Measurements from ENCODE around the gene ANKRD52. TPM values are rescaled to one million over a fixed set of nuclear protein-coding genes. Genes with fewer than 3 reads are reported as not detected.

ANKRD52 gene
- total and polyA plus RNA-seq, 9 of the 15 experiments (the other 6 are each of a cell fraction or from before 2014, with no cell fraction given) = 0.52 to 46.8 (median 7.9) TPM

DNA sequence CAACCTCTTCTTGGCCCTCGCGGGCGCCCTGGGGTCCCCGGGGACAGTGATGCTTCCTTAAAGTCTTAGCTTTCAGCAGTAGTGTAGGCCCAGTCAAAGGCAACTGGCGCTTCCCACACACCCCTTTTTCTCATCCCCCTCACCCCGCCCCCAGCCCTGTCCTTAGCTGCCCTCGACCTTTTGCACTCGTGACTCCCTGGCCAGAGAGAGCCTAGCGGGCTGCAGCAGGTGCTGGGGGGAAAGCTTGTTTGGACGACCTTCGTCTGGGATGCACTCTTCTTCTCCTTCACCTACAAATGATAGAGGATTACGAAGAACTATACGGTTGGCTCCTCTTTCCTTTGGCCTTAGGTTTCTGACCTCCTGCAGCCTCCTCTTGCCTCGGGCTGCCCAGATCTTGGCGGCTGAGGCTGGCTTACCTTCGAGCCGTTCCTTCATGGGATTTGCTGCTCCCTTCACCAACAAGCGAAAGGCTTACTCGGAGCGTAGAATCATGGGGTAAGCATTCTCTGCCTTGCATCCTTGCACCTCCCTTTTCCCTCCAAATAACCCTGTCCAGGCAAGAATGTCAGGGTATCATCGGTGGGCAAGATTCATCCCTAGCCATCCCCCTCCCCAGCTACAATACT, 9.4 kb upstream of the ANKRD52 start:
- in situ Hi-C loops (cut with MboI) (no loop called here), intact Hi-C loops (cut with micrococcal nuclease) (loop anchor here (2.0 kb wide), 2 partner anchors 33 to 43 kb away; partner anchors contain the start of genes CS and NABP2)
- Histone ChIP-seq H3K9me1 (ENCODE audit: control insufficient read depth, insufficient read depth, low read length) (no peaks in the 10 kb centered on the region), H3K79me2 (ENCODE audit: control insufficient read depth, insufficient read depth, low read length) (no peaks in the 10 kb centered on the region), H4K20me1 (replicated peaks; ENCODE audit: control insufficient read depth, insufficient read depth, low read length) (no peaks in the 10 kb centered on the region), H3K36me3 (ENCODE audit: control insufficient read depth, insufficient read depth, low read length) (peaks cover 33% of the 10 kb centered on the region), H3K9ac (ENCODE audit: insufficient read depth in 1 of 2, low read depth in 2 of 2, low read length in 2 of 2) (peak overlapping the region; percentile 71 to 87), H3K4me3 (peak overlapping the region; percentile 67), H3K27me3 (ENCODE audit: control insufficient read depth in 2 of 2, insufficient read depth in 2 of 2, low read length in 2 of 2) (no peaks in the 10 kb centered on the region), H3K4me2 (ENCODE audit: insufficient read depth, low read length) (peak overlapping the region; percentile 88), H2AFZ (ENCODE audit: low read depth, low read length) (peak overlapping the region; percentile 94), H3K27ac (ENCODE audit: extremely low read depth, low read depth, low read length) (peak overlapping the region; percentile 77; the same call in 2 of the 3 replicates), H3K9me3 (replicated peaks; ENCODE audit: control insufficient read depth, insufficient read depth, low read depth, low read length) (no peaks in the 10 kb centered on the region), H3K4me1 (replicated peaks in 1 of 2; ENCODE audit: control insufficient read depth in 2 of 2, insufficient read depth in 2 of 2, low read length in 2 of 2) (peaks cover 11 to 19% of the 10 kb centered on the region in 2 experiments; a peak in 4 of 5 replicates)
- no TSS peak for BruUV-seq (replicated peaks)
- WGBS (ENCODE audit: insufficient coverage, low coverage, missing lambda C conversion rate) = 34% methylated on average over 20 of the region's 21 CpGs
- ChIA-PET CTCF (ENCODE audit: low intra/inter-chr PET ratio) (interaction anchor here (0.8 kb wide), 1 partner anchor 75 kb away, joined by 4 read pairs; no protein-coding TSS in a partner anchor), POLR2A (interaction anchor here (0.7 to 3.3 kb wide), 9 partner anchors 9 to 150 kb away, joined by 3 to 25 read pairs (median 6); partner anchors contain the start of genes ANKRD52, IL23A, RNF41 and SMARCC2)
- ATAC-seq (peak; percentile 21), FAIRE-seq (no peak), DNase-seq (ENCODE audit: extremely low read depth in 1 of 4, low spot score in 3 of 4) (peak; percentile 52 to 55 (median 52))
- TF ChIP-seq, protein P1, sequence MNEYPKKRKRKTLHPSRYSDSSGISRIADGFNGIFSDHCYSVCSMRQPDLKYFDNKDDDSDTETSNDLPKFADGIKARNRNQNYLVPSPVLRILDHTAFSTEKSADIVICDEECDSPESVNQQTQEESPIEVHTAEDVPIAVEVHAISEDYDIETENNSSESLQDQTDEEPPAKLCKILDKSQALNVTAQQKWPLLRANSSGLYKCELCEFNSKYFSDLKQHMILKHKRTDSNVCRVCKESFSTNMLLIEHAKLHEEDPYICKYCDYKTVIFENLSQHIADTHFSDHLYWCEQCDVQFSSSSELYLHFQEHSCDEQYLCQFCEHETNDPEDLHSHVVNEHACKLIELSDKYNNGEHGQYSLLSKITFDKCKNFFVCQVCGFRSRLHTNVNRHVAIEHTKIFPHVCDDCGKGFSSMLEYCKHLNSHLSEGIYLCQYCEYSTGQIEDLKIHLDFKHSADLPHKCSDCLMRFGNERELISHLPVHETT (CRISPR knock-in tag; conservative IDR thresholded peaks at IDR 0.05 in 1 of 2, IDR thresholded peaks at IDR 0.05 in 1 of 2) = no peak
- TF ChIP-seq, protein P2, sequence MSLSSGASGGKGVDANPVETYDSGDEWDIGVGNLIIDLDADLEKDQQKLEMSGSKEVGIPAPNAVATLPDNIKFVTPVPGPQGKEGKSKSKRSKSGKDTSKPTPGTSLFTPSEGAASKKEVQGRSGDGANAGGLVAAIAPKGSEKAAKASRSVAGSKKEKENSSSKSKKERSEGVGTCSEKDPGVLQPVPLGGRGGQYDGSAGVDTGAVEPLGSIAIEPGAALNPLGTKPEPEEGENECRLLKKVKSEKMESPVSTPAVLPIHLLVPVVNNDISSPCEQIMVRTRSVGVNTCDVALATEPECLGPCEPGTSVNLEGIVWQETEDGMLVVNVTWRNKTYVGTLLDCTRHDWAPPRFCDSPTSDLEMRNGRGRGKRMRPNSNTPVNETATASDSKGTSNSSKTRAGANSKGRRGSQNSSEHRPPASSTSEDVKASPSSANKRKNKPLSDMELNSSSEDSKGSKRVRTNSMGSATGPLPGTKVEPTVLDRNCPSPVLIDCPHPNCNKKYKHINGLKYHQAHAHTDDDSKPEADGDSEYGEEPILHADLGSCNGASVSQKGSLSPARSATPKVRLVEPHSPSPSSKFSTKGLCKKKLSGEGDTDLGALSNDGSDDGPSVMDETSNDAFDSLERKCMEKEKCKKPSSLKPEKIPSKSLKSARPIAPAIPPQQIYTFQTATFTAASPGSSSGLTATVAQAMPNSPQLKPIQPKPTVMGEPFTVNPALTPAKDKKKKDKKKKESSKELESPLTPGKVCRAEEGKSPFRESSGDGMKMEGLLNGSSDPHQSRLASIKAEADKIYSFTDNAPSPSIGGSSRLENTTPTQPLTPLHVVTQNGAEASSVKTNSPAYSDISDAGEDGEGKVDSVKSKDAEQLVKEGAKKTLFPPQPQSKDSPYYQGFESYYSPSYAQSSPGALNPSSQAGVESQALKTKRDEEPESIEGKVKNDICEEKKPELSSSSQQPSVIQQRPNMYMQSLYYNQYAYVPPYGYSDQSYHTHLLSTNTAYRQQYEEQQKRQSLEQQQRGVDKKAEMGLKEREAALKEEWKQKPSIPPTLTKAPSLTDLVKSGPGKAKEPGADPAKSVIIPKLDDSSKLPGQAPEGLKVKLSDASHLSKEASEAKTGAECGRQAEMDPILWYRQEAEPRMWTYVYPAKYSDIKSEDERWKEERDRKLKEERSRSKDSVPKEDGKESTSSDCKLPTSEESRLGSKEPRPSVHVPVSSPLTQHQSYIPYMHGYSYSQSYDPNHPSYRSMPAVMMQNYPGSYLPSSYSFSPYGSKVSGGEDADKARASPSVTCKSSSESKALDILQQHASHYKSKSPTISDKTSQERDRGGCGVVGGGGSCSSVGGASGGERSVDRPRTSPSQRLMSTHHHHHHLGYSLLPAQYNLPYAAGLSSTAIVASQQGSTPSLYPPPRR (CRISPR knock-in tag; IDR thresholded peaks at IDR 0.05; ENCODE audit: borderline replicate concordance) = no peak
- TF ChIP-seq, protein P3, sequence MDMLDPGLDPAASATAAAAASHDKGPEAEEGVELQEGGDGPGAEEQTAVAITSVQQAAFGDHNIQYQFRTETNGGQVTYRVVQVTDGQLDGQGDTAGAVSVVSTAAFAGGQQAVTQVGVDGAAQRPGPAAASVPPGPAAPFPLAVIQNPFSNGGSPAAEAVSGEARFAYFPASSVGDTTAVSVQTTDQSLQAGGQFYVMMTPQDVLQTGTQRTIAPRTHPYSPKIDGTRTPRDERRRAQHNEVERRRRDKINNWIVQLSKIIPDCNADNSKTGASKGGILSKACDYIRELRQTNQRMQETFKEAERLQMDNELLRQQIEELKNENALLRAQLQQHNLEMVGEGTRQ (CRISPR knock-in tag; IDR thresholded peaks at IDR 0.05) = peak; percentile 30; the same call in 1 of the 2 replicates
- TF ChIP-seq ZSCAN32 (CRISPR knock-in tag; IDR thresholded peaks at IDR 0.05) (no peak), NCOA1 (IDR thresholded peaks at IDR 0.05; ENCODE audit: low read depth) (peak; percentile 40; the same call in 1 of the 2 replicates), ZNF586 (CRISPR knock-in tag; conservative IDR thresholded peaks at IDR 0.05) (no peak), NFATC3 (IDR thresholded peaks at IDR 0.05) (no peak)
- TF ChIP-seq, protein P4, sequence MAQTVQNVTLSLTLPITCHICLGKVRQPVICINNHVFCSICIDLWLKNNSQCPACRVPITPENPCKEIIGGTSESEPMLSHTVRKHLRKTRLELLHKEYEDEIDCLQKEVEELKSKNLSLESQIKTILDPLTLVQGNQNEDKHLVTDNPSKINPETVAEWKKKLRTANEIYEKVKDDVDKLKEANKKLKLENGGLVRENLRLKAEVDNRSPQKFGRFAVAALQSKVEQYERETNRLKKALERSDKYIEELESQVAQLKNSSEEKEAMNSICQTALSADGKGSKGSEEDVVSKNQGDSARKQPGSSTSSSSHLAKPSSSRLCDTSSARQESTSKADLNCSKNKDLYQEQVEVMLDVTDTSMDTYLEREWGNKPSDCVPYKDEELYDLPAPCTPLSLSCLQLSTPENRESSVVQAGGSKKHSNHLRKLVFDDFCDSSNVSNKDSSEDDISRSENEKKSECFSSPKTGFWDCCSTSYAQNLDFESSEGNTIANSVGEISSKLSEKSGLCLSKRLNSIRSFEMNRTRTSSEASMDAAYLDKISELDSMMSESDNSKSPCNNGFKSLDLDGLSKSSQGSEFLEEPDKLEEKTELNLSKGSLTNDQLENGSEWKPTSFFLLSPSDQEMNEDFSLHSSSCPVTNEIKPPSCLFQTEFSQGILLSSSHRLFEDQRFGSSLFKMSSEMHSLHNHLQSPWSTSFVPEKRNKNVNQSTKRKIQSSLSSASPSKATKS (CRISPR knock-in tag; IDR thresholded peaks at IDR 0.05) = no peak

Data from K562 (cell line).